HG02759 (cell line): ENCODE measurements around the gene BMAL1.

Experiments
- ATAC-seq: cut with Tn5 transposase; IDR thresholded peaks from one replicate; pipeline ENCODE4 v1.9.1; 2021; ENCODE audit warnings: mild to moderate bottlenecking, moderate library complexity; ENCODE audit not compliant: unreplicated experiment

Gene BMAL1

DNA sequence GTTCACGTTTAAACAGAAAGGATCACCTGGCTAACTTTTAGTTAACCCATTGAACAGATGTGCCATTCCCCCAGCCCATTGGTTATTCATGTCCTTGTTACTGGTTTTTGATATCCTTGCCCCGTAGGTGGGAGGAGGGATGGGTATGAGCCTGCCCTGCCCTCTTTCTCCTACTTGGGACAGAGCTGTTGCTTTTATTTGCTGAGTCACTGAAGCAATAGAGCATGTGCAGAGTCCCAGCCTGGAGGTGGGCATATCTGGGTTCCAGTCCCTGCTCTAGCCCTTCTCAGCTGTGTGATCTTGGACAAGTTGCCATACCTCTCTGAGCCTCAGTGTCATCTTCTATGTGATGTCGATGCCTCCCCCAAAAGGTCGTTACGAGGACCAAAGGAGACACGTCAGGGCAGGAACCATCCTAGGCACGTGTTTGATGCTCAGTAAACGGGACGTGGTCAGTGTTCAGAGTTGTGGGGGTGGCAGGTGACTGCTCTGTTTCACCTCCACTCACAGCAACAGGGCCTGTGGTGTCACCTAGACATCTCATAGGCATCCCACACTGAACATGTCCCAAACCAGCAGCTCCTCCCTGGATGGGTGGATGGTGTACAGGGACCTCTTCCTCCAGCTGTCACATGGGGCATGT, 61.0 kb downstream of the BMAL1 start:
- ATAC-seq: no peak

DNA sequence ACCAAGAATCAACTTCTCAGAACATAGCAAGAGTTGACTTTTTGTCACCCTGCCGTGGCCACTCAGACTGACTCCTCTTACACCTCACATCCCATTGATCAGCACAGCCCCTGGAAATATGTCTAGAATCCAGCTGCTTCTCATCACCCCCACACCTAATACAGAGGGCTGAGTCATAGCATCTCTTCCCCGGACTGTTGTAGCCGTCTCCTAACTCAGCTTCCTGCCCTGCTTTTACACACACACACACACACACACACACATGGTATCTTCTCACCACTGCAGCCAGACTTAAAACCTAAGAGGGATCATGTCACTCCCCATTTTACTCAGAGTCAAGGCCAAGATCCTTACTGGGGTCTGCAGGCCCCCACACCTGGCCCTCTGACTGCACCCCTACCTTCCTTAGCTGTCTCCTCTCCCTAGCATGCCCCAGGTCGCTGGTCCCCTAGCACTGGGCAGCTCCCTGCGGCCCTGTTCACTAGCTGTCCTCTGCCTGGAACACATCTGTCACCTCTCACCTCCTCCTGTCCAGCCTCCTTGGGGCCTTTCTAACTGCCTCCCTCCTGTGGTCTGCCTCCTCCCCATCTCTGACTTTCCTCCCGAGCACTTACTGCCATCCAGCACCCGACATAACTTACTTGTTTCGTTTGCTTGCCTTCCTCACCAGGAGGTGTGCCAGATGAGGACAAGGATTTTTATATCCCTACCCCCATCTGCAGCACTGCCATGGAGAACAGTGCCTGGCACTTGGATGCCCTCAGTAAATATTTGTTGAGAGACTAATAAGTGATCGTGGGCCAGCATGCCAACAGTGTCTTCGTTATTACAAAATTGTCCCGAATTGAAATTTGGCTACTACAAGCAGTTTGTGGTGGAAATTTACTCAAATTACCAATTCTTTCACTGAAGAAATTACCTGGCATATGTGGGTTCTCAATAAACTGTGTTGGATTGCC, 61.9 kb downstream of the BMAL1 start:
- ATAC-seq: no peak

DNA sequence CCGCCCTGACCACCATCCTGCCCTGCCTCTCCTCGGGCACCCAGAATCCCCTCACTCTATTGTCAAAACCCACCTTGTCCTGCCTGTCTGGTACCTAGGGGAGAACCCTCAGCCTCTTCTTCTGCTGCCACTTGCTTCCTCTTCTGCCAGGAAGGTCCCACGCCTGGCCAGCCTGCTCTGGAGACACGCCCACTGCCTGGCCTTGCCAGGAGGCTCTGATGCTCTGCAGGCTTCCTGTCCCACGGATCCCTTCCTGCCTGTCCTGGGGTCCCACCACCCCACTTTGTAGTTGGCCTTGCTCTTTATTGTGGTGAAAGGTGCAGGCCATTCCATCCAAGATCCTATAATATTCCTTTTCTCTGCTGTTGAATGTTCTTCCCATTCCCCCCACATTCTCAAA, 63.4 kb downstream of the BMAL1 start:
- ATAC-seq: no peak

DNA sequence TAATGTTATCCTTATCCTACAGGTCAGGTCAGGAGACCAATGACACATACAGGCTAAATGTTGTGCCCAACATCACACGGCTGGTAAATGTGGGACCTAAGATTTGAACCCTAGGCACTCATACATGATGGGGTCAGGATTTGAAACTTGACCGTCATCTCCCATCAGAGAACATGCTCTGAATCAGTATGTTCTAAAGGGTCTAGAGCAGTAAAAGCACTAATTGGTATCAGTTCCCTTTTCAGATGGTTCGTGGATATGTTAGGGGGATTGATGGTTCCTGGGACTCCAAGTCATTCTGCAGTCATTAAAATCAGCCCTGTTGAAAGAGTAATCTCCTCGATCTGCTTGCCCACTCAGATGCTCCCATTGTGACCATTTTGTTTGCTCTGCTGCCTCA, 65.5 kb downstream of the BMAL1 start:
- ATAC-seq: peak; percentile 36

DNA sequence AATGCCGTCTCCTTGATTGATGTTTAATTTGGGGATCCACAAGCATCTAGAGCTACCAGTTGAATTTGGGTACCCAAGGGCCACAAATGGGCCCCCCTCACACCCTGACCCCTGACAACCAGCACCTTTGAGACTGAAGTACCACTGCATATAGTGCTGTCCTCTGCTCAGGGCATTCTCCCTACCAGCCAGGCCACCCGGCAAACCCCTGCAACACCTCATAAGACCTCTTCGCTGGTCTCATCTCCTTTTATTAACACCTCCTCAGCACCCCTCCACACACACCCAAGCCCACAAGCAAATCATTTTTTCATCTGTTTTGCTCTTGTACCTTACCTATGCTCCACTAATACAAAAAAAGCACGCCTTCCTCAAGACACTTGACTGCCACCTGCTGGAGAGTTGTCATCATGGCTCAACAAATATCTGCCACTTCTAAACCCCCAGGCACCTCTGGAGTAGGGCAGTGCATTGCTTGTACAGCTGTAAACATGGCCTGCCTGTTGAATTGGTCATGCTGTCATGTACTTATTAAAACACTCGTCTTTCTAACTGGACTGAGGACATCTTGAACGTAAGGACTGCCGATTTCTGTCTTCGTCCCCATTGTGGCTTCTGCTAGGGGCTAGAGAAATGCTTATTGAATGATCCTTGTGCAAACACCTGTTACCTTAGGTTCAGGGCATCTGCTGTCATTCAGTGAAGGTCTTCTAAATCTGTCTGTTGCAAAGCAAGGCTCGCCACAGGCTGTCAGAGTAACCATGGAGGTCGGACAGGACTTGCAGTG, 66.5 kb downstream of the BMAL1 start:
- peak; percentile 47 for ATAC-seq

DNA sequence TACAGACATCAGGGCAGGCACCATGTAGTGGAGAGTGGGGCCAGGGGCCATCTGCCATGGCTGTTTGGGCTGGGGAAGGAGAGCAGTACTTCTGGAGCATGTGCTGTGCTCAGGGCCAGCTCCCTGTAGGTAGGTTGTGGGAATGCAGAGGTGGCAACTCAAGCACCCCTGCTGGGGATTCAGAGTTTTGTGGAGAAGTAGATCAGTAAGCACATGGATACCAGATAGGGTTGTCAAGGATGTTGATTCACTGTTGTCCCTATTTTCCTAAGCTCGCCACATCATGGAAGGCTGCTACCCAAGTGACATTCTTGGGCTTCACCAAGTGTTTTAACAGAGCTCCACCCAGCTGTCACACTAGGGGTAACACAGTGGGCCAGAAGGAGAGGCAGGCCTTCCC, 67.2 kb downstream of the BMAL1 start:
- ATAC-seq: no peak

DNA sequence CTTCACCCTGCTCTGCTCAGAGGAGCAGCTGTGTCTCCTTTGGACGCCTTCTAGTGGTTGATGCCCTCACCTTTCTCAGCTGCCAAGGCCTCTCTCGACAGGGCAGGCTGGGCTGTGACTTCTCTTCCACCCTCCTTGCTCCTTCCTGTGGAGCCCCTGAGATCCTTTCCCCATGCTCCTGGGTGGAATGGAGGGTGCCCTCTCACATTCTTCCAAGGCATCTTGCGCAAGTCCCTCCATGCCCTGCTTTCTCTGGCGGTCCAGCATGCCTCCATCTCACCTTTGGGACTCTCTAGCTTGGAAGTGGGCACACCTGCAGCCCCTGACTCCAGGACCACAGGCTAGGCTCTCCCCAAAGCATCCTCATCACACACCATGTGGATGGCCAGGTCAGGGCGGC, 68.9 kb downstream of the BMAL1 start:
- no peak for ATAC-seq

DNA sequence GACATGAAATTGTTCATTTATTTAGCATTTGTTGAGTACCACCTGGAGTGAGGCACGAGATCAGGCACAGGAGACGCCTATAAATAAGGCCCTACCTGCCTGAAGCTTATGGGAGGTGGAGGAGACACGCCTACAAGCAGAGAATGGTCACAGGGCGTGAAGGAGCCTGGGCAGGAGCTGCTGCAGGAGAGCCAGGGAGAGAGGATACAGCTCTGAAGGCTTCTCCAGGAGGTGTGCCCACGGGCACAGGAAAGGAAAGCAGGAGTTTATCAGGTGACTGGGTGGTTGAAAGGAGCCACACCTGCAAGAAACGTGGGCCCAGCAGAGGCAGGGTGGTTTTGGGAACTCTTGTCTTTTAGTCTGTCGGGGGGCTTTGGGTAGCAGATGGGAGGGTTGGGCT, 70.3 kb downstream of the BMAL1 start:
- ATAC-seq: peak; percentile 2

DNA sequence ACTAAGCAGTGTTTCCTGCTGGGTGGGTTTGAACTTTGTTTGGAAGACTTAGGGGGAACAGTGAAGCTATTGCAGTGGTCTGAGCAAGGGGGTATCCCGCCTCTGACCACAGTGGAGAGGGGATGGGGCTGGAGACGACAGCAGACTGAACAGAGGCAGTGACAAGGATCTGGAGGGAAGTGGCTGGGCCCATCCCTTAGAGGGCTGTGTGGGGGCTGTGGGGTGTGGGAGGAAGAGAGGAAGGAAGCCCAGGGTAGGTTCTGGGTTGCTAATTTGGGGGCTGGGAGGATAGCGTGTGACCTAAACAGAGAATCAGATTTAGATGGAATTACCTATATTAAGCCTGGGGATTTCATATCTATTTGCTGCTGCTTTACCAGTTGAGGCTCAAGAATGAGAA, 70.7 kb downstream of the BMAL1 start:
- ATAC-seq: peak; percentile 61

DNA sequence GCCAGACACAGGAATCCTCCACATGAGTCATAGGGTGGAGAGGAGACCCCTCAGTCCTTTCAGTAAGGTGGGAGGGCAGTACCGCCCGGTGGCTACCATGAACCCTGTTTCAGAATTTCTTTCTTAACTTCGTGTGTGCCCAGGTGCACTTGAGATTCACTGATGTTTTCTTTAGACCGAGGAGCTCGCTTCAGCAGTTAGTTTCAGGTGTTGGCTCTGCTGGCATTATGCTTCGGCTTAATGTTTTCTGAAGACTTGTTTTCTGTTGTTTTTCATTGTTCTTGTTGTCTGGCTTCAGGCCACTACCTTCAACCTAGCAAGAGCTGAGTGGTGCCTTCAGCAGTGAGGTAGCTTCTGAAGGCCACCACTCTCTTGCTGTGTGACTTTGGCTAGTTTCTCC, 71.5 kb downstream of the BMAL1 start:
- no peak for ATAC-seq

DNA sequence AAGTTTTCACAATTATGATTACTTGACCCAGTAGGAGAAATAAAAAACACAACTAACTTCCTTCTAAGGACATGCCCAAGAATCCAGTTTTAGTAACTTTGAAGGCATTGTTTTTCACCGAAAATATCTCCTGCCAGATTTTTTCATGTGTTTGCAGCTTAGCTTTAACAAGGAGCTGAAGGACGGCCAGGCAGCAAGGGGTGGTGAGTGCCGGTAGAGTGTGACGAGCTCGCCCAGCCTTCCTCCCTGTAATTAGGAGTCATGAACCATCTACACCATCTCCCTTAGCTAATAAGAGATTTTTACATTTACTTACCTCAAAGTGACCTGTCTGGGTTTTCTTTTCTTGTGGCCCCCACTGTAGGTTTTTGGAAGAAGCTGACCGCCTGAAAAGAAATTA, 72.0 kb downstream of the BMAL1 start:
- ATAC-seq: no peak

DNA sequence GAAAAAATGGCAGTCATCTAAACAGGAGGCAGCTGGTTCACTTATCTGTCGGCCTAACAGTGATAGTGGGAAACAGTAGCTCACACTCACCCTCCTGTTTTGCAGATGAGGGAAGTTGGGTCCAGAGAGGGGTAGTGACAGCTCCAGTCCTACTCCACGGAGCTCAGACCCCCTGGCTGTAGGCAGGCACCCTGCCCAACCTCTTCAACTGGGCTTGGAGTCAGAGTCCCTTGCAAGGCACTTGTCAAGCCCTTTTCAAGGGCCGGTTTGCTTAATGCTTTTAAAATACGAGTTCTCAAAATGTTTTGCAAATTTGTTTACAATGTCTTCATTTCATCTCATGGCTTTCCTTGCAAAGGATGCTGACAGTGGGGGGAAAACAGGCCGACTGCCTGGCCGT, 75.1 kb downstream of the BMAL1 start:
- ATAC-seq: no peak

DNA sequence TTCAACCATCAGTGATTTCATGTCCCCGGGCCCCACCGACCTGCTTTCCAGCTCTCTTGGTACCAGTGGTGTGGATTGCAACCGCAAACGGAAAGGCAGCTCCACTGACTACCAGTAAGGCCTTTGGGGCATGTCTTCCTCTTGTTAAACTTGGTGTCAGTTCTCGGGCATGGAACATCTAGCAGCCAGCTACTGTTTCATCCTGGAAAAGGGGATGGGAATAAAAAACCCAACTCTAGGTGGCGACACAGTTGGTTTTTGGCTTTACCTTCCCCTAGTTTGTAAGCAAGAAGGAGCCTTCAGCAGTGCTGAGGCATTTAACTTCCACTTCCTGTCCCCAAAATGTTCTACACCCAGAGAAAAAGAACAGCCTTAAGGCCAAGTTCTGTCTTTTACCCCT, 76.7 kb downstream of the BMAL1 start:
- ATAC-seq: no peak

DNA sequence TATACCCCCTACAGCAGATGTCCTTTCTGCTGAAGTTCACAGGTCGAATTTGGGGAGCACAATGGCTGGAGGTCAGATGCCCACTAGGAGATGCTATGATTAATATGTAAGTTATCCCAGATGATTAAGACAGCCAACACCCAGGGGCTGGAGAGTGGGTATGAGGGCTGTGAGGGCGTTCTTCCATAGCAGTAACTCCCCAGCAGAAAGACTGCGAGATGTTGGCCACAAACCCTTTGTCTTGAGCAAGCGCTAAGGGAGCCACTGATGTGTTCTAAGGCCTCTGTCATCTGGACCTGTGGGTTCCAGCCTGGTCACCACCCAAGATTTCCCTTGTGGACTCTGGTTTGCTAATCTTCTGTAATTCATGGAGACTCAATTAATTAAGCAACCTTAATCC, 77.6 kb downstream of the BMAL1 start:
- no peak for ATAC-seq

DNA sequence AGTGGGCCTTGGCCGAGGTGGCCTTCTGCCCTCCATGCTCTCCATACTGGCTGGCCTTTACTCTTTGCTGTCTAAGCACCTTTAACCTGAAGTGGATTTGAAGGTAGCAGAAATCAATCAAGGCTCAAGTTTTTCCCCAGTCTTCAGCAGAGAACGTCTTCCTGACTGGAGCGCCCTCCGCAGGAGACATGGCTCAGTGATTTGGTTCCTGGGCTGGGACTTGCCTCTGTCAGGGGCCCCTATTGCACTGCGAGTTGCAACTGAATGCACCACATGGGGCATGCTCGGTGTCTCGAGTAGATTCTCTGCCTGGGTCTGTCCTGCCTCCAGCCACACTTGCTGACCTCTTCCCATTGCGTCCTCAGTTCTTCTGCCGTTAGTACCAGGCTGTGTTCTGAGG, 79.6 kb downstream of the BMAL1 start:
- ATAC-seq: no peak

DNA sequence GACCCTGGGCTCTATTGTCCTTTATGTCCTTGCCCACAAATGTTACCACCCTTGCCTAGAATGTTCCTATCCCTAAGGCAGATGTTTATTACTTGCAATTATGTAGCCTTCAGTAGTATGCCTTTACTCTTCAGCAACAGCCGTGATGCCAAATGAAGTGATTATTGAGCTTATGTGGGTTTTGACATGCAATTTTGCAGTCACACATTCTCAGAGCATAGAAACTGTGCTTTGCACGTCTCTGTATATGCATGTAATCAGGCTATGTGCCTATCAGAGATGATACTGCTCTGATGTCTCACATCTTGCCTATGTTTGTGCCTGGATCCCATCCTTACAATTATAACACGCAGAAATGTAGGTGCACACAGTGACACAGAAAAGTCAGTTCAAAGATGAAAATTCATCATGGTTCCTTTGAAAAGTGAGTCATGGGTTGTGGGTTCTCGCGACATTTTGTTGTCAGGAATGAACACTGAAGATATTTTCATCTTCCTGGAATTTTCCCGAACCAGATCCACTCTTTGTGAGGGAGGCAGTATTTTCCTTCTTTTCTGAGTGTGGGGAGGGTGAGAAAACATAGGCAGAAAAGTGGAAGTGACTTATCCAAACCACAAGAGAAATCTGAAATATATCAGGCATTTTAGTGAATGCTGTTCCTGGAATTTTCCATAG, 81.1 kb downstream of the BMAL1 start:
- ATAC-seq: no peak

DNA sequence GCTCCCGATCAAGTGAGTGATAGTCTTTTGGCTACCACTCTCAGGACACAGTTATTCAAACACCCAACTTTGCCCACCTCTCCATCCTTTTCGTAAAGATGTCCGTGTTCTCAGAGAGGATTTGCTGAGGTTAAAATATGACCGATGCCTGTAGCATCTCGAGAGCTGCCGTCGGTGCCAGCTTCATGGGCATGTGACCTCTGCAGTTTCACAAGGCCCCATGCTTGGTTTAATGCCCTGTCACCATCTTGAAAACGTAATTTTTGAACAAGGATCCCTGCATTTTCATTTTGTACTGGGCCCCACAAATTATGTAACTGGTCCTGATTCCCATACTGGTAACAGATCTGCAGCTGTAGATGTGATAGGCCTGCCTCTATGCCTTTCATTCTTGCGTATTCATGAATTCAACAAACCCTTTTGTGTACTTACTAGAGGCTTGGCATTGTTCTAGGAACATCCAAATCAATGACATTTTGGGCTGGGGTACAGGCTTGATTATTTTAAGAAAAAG, 85.1 kb downstream of the BMAL1 start:
- ATAC-seq: no peak

DNA sequence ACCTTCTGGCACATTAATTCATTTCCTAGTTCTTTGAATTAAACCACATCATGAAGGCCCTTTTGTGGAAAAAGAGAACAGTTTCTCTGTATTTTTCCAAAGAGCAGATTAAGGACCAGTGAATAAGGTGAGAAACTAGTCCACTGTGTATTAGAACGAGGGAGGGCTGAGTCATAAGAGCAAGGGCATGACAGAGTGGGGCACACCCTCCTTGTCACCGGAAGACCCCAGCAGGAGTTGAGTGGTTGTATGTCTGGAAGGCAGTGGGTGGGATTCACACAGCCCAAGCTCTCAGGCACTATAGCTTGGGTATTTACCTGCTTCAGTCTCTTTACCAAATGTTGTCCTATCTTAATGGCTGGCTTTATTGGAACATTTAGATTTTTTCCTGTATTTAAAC, 86.8 kb downstream of the BMAL1 start:
- no peak for ATAC-seq

DNA sequence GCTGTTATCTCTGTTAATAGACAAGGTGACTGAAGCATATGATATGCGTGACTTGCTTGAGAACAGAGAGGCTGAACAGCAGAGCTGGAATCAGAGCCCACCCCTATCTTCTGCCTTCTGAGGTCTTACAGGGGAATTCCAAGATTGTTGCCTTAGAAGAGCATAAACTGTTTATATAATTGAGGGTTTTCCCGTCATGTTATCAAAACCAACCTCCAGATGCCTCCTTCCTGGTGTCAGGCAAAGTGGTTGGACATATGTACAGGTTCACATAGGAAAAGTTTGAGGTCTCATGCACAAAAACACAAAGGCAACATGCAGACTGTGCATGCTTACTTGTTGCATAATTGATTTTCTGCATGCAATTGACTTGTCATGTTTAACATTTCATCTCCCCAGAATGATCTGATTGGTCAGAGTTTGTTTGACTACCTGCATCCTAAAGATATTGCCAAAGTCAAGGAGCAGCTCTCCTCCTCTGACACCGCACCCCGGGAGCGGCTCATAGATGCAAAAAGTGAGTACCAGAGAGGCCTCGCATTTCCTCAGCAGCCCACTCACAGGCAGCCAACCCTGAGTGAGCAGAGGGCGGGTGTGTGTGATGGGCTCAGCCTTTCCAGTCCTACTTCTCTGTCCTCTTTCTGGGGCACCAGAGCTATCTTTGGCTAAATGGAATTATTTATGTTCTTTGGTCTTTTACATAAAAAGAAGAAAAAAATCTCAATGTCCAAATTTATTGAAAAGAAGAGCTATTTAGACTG, 88.9 kb downstream of the BMAL1 start:
- no peak for ATAC-seq

DNA sequence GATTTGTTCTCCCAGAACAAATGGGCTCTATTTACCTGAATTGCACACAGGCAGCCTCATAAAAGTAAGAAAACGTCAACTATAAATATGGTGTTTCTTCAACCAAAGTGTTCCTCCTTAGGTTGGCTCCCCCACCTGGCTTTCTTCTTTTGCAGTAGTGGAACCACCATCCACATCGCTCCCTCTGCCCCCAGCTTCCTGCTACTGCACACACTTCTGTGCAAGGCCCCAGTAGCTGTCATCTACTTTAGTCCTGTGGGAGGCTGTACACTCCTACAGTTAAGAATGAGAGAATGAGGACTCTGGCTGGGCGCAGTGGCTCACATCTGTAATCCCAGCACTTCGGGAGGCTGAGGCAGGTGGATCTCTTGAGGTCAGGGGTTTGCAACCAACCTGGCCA, 89.5 kb downstream of the BMAL1 start:
- no peak for ATAC-seq
